CD14-positive monocyte (primary cell): ENCODE measurements around the gene ARID4B. TPM values are rescaled to one million over a fixed set of nuclear protein-coding genes. Genes with fewer than 3 reads are reported as not detected.

ENCODE experiments used
- DNase-seq, 3 donors: peaks; one replicate each; pipeline ENCODE4 v3.0.0-alpha.2; 2011 to 2022
- H2AFZ ChIP-seq: 2 replicates; pipeline ENCODE4 v1.6.0; 2012; ENCODE audit warnings: mild to moderate bottlenecking, low read depth, low read length, inconsistent platforms; ENCODE audit not compliant: insufficient read depth, poor library complexity, severe bottlenecking
- H3K27ac ChIP-seq, 2 donors: 1 replicate in 1 of 2; 2 replicates in 1 of 2; pipeline ENCODE4 v1.5.1; 2012 to 2013; ENCODE audit warnings: low read length in 2 of 2, control low read depth in 1 of 2, inconsistent platforms in 1 of 2, low read depth in 1 of 2, mild to moderate bottlenecking in 1 of 2
- H3K27me3 ChIP-seq, 2 donors: one replicate each; pipeline versions ENCODE4 v1.6.0 to v1.6.1; 2011 to 2013; ENCODE audit warnings: low read length in 2 of 2; ENCODE audit not compliant: control insufficient read depth in 2 of 2, insufficient read depth in 2 of 2
- H3K36me3 ChIP-seq, 2 donors: replicated peaks in 1 of 2; 1 replicate in 1 of 2; 2 replicates in 1 of 2; pipeline versions ENCODE4 v1.5.1 to v1.6.1; 2012 to 2013; ENCODE audit warnings: low read length in 2 of 2, control low read depth in 1 of 2, inconsistent platforms in 1 of 2, mild to moderate bottlenecking in 1 of 2; ENCODE audit not compliant: insufficient read depth in 2 of 2, control insufficient read depth in 1 of 2
- H3K4me1 ChIP-seq, 2 donors: 1 replicate in 1 of 2; 2 replicates in 1 of 2; pipeline versions ENCODE4 v1.5.1 to v1.6.1; 2012 to 2013; ENCODE audit warnings: low read length in 2 of 2, control low read depth in 1 of 2, inconsistent platforms in 1 of 2, mild to moderate bottlenecking in 1 of 2, moderate library complexity in 1 of 2; ENCODE audit not compliant: insufficient read depth in 2 of 2, control insufficient read depth in 1 of 2
- H3K4me2 ChIP-seq: replicated peaks from 2 replicates; pipeline ENCODE3; 2012; ENCODE audit warnings: low read length, moderate library complexity, mild to moderate bottlenecking; ENCODE audit not compliant: poor library complexity, severe bottlenecking; ENCODE audit errors: extremely low read depth
- H3K4me3 ChIP-seq, 3 experiments: fragments of 200-600 bp in 1 of 3; sonication (generic) in 1 of 3; replicated peaks in 1 of 3; 1 replicate in 2 of 3; 2 replicates in 1 of 3; pipeline ENCODE4 v1.5.1; 2011 to 2013; ENCODE audit warnings: low read length in 3 of 3, mild to moderate bottlenecking in 3 of 3, control low read depth in 2 of 3, low read depth in 2 of 3, inconsistent platforms in 1 of 3, moderate library complexity in 1 of 3
- H3K79me2 ChIP-seq: 2 replicates; pipeline ENCODE4 v1.6.0; 2012; ENCODE audit warnings: mild to moderate bottlenecking, control low read depth, inconsistent platforms, low read length, moderate library complexity; ENCODE audit not compliant: insufficient read depth
- H3K9ac ChIP-seq: 2 replicates; pipeline ENCODE4 v1.6.0; 2017; ENCODE audit warnings: low read length, mild to moderate bottlenecking; ENCODE audit not compliant: insufficient read depth, poor library complexity, severe bottlenecking
- H3K9me3 ChIP-seq, 2 donors: replicated peaks in 1 of 2; 1 replicate in 1 of 2; 2 replicates in 1 of 2; pipeline versions ENCODE4 v1.5.1 to v1.6.1; 2012 to 2013; ENCODE audit warnings: low read length in 2 of 2, control low read depth in 1 of 2; ENCODE audit not compliant: control insufficient read depth in 1 of 2, insufficient read depth in 1 of 2
- H4K20me1 ChIP-seq: 2 replicates; pipeline ENCODE4 v1.6.0; 2012; ENCODE audit warnings: mild to moderate bottlenecking, low read length, control low read depth, moderate library complexity; ENCODE audit not compliant: insufficient read depth
- H3K27ac Mint-ChIP-seq, 7 donors: one replicate each; pipeline ENCODE4 v1.8.0; 2020; ENCODE audit warnings: mild to moderate bottlenecking in 7 of 7, mixed read lengths in 7 of 7, moderate library complexity in 6 of 7, inconsistent platforms in 2 of 7
- H3K27me3 Mint-ChIP-seq, 3 donors: one replicate each; pipeline ENCODE4 v1.8.0; 2021 to 2022; ENCODE audit warnings: low read depth in 3 of 3, mild to moderate bottlenecking in 3 of 3, mixed read lengths in 3 of 3, moderate library complexity in 3 of 3, inconsistent platforms in 1 of 3
- H3K36me3 Mint-ChIP-seq, 2 donors: one replicate each; pipeline ENCODE4 v1.8.0; 2020; ENCODE audit warnings: mixed read lengths in 2 of 2, inconsistent platforms in 1 of 2, mild to moderate bottlenecking in 1 of 2
- H3K4me1 Mint-ChIP-seq: one replicate; pipeline ENCODE4 v1.8.0; 2020; ENCODE audit warnings: mild to moderate bottlenecking, mixed read lengths
- H3K4me3 Mint-ChIP-seq, 2 donors: one replicate each; pipeline ENCODE4 v1.8.0; 2020; ENCODE audit warnings: mild to moderate bottlenecking in 2 of 2, mixed read lengths in 2 of 2, moderate library complexity in 1 of 2
- H3K9me3 Mint-ChIP-seq, 7 donors: one replicate each; pipeline ENCODE4 v1.8.0; 2020 to 2022; ENCODE audit warnings: mixed read lengths in 7 of 7, mild to moderate bottlenecking in 6 of 7, moderate library complexity in 6 of 7, inconsistent platforms in 2 of 7
- CTCF ChIP-seq: fragments of 200-600 bp; IDR thresholded peaks from one replicate; pipeline ENCODE4 v1.8.0; 2022; ENCODE audit warnings: antibody characterized with exemption, mild to moderate bottlenecking
- WGBS: methylation state at CpG from one replicate; pipeline ENCODE4 v1.1.5; 2013; ENCODE audit warnings: missing lambda C conversion rate; ENCODE audit not compliant: insufficient coverage; 5-methylcytosine and 5-hydroxymethylcytosine counted together
- intact Hi-C, 2 donors: fragments of 100-400 bp; cut with micrococcal nuclease; formaldehyde crosslinking; loops; one replicate each; pipeline versions ENCODE4 v1.15.0 to v1.15.1; 2023
- polyA plus RNA-seq, 3 donors: library from polyadenylated mRNA; depleted of rRNA in 1 of 3; unstranded in 2 of 3; stranded (reverse) in 1 of 3; fragments of 300-500 nt in 2 of 3; fragments of >200 nt in 1 of 3; fragmentation: Illumina TruSeq in 2 of 3; gene quantifications; 1 replicate in 2 of 3; 2 replicates in 1 of 3; pipeline ENCODE4 v1.2.3, GENCODE V29; 2012 to 2021

ARID4B gene
- polyA plus RNA-seq, 3 donors = 9.3 to 15.4 (median 11.1) TPM

- Histone ChIP-seq H3K27me3 (no peaks in the 10 kb centered on the region), H3K9ac (no peak overlapping the region), H3K79me2 (no peaks in the 10 kb centered on the region), H3K4me1 (no peaks in the 10 kb centered on the region), H4K20me1 (peaks cover 22% of the 10 kb centered on the region), H3K4me3 (no peak overlapping the region), H2AFZ (no peak overlapping the region), H3K4me2 (no peak overlapping the region), H3K27ac (no peak overlapping the region), H3K9me3 (no peaks in the 10 kb centered on the region), H3K36me3 (peaks cover 70 to 93% of the 10 kb centered on the region in 2 donors)
- Mint-ChIP-seq H3K27me3 (no peaks in the 10 kb centered on the region), H3K4me1 (peaks cover 3% of the 10 kb centered on the region), H3K36me3 (peaks cover 51 to 81% of the 10 kb centered on the region in 2 donors), H3K4me3 (no peak overlapping the region), H3K27ac (no peak overlapping the region), H3K9me3 (no peaks in the 10 kb centered on the region)
- 75% methylated on average over 2 of the region's 2 CpGs for WGBS
- no peak for DNase-seq
- TF ChIP-seq CTCF = no peak
- intact Hi-C loops = no loop called here
Observed at GRCh38 chr1:235229868-235230267, 98.1 kb downstream of the ARID4B start.

- H3K27ac Mint-ChIP-seq = no peak overlapping the region
- no peaks in the 10 kb centered on the region for H3K9me3 ChIP-seq
- H3K79me2 ChIP-seq = no peaks in the 10 kb centered on the region
- H3K4me1 Mint-ChIP-seq = peaks cover 3% of the 10 kb centered on the region
- no peak overlapping the region for H3K9ac ChIP-seq
- no peaks in the 10 kb centered on the region for H3K27me3 Mint-ChIP-seq
- H3K4me3 Mint-ChIP-seq = no peak overlapping the region
- no peaks in the 10 kb centered on the region for H3K9me3 Mint-ChIP-seq
- WGBS = no CpG with 5 or more reads among the region's 1 CpG
- no peak for TF ChIP-seq CTCF
- no peak for DNase-seq
- peaks cover 74 to 92% of the 10 kb centered on the region in 2 donors for H3K36me3 ChIP-seq
- peaks cover 63 to 78% of the 10 kb centered on the region in 2 donors for H3K36me3 Mint-ChIP-seq
- H3K4me1 ChIP-seq = no peaks in the 10 kb centered on the region
- H4K20me1 ChIP-seq = peaks cover 22% of the 10 kb centered on the region
- H3K27ac ChIP-seq = no peak overlapping the region
- H3K27me3 ChIP-seq = no peaks in the 10 kb centered on the region
- no peak overlapping the region for H2AFZ ChIP-seq
- no peak overlapping the region for H3K4me3 ChIP-seq
- H3K4me2 ChIP-seq = no peak overlapping the region
- intact Hi-C loops = no loop called here
Observed at GRCh38 chr1:235227414-235227813, 100.6 kb downstream of the ARID4B start.
